ENCODE measurements around the gene BCL6.
"Not testable (repeated sequence)": the region's sequence is repeated elsewhere in the genome, so short reads cannot be mapped to it uniquely, and the experiment has no call there.

BCL6 gene

GRCh38 chr3:187709155-187709554, 36.1 kb downstream of the BCL6 start:
- DNase-seq = no peak

- no peak for DNase-seq
These were observed 36.6 kb downstream of the BCL6 start for GRCh38 chr3:187708696-187709095.

GRCh38 chr3:187706971-187707370, 38.3 kb downstream of the BCL6 start:
- no peak for DNase-seq

GRCh38 chr3:187705164-187705563, 40.1 kb downstream of the BCL6 start:
- no peak for DNase-seq

GRCh38 chr3:187702507-187703033, 42.7 kb downstream of the BCL6 start, which contains the start of gene RTP2:
Gene RTP2 (minus strand): TSS chr3:187702557. CDS start chr3:187702128, 429 bp downstream.
- no peak for DNase-seq

GRCh38 chr3:187700249-187700648, 45.0 kb downstream of the BCL6 start:
- DNase-seq = no peak

- no peak for DNase-seq
These were observed 46.5 kb downstream of the BCL6 start for GRCh38 chr3:187698499-187699399.

GRCh38 chr3:187696021-187696420, 49.2 kb downstream of the BCL6 start:
- no peak for DNase-seq

- no peak for DNase-seq
These were observed 49.8 kb downstream of the BCL6 start for GRCh38 chr3:187695449-187695848.

GRCh38 chr3:187694801-187695200, 50.5 kb downstream of the BCL6 start:
- DNase-seq = no peak

- DNase-seq = no peak
These were observed 51.8 kb downstream of the BCL6 start for GRCh38 chr3:187693431-187693830.

- DNase-seq = no peak
These were observed 55.3 kb downstream of the BCL6 start for GRCh38 chr3:187689984-187690383.

- DNase-seq = no peak
These were observed 58.5 kb downstream of the BCL6 start for GRCh38 chr3:187686621-187687273.

- no peak for DNase-seq
These were observed 59.3 kb downstream of the BCL6 start for GRCh38 chr3:187685948-187686347.

GRCh38 chr3:187684880-187685279, 60.4 kb downstream of the BCL6 start:
- DNase-seq = no peak

- no peak for DNase-seq
These were observed 60.8 kb downstream of the BCL6 start for GRCh38 chr3:187684444-187684843.

GRCh38 chr3:187681756-187682155, 63.5 kb downstream of the BCL6 start:
- DNase-seq = not testable (repeated sequence)

- peak; percentile 41 for DNase-seq
These were observed 65.5 kb downstream of the BCL6 start for GRCh38 chr3:187679638-187680396.

GRCh38 chr3:187678726-187679268, 66.5 kb downstream of the BCL6 start:
- no peak for DNase-seq

- DNase-seq = no peak
These were observed 67.7 kb downstream of the BCL6 start for GRCh38 chr3:187677604-187678003.

GRCh38 chr3:187673012-187673411, 72.3 kb downstream of the BCL6 start:
- DNase-seq = peak; percentile 40
